ENCODE measurements around the gene LARP1. TPM values are rescaled to one million over a fixed set of nuclear protein-coding genes. Genes with fewer than 3 reads are reported as not detected.

The LARP1 gene
- total and polyA plus RNA-seq, 9 of the 15 experiments (the other 6 are each of a cell fraction or from before 2014, with no cell fraction given), result 22.6 to 300 (median 92.0) TPM

GRCh38 chr5:154813158-154813557 is 58.0 kb downstream of the LARP1 start:
- FAIRE-seq, result no peak
- TF ChIP-seq ARID3B (CRISPR knock-in tag; IDR thresholded peaks at IDR 0.05; ENCODE audit: borderline replicate concordance) (no peak), IRF9 (tag; IDR thresholded peaks at IDR 0.05) (no peak), SIN3A (IDR thresholded peaks at IDR 0.05; ENCODE audit: borderline replicate concordance in 2 of 2, control insufficient read depth in 1 of 2, low read depth in 2 of 2, low read length in 2 of 2) (no peak), PHF20 (IDR thresholded peaks at IDR 0.05; ENCODE audit: partially characterized antibody) (no peak), ZNF197 (CRISPR knock-in tag; IDR thresholded peaks at IDR 0.05; ENCODE audit: low read depth) (no peak), ZNF830 (CRISPR knock-in tag; IDR thresholded peaks at IDR 0.05) (no peak), SP1 (CRISPR knock-in tag; IDR thresholded peaks at IDR 0.05) (no peak)
- no peak for ATAC-seq
- peaks cover 94% of the 10 kb centered on the region for H3K36me3 ChIP-seq (ENCODE audit: control insufficient read depth, insufficient read depth, low read length)
- no peak overlapping the region for H2AFZ ChIP-seq (ENCODE audit: low read depth, low read length)
- no peaks in the 10 kb centered on the region for H3K27me3 ChIP-seq (ENCODE audit: control insufficient read depth in 2 of 2, insufficient read depth in 2 of 2, low read length in 2 of 2)
- ChIA-PET CTCF (ENCODE audit: low intra/inter-chr PET ratio) (no interaction called here), POLR2A (no interaction called here)
- DNase-seq (ENCODE audit: extremely low read depth in 1 of 4, low spot score in 3 of 4), result no peak
- H3K4me3 ChIP-seq, result no peak overlapping the region
- peaks cover 3% of the 10 kb centered on the region; the same call in 1 of the 2 replicates for H4K20me1 ChIP-seq (replicated peaks; ENCODE audit: control insufficient read depth, insufficient read depth, low read length)
- intact Hi-C loops (cut with micrococcal nuclease), result loop anchor here (2.0 kb wide), 1 partner anchor 58 kb away; the partner anchor contains the start of gene LARP1
- BruUV-seq (replicated peaks), result no TSS peak
- peaks cover 6% of the 10 kb centered on the region; the same call in 1 of the 3 replicates for H3K79me2 ChIP-seq (ENCODE audit: control insufficient read depth, insufficient read depth, low read length)
- H3K9ac ChIP-seq (ENCODE audit: insufficient read depth in 1 of 2, low read depth in 2 of 2, low read length in 2 of 2), result no peak overlapping the region
- H3K27ac ChIP-seq (ENCODE audit: extremely low read depth, low read depth, low read length), result no peak overlapping the region
- no peaks in the 10 kb centered on the region for H3K9me3 ChIP-seq (replicated peaks; ENCODE audit: control insufficient read depth, insufficient read depth, low read depth, low read length)
- no peak overlapping the region for H3K4me2 ChIP-seq (ENCODE audit: insufficient read depth, low read length)
- in situ Hi-C loops (cut with MboI), result no loop called here
- peaks cover 10 to 14% of the 10 kb centered on the region in 2 experiments; a peak in 4 of 5 replicates for H3K4me1 ChIP-seq (replicated peaks in 1 of 2; ENCODE audit: control insufficient read depth in 2 of 2, insufficient read depth in 2 of 2, low read length in 2 of 2)
- H3K9me1 ChIP-seq (ENCODE audit: control insufficient read depth, insufficient read depth, low read length), result no peaks in the 10 kb centered on the region
- 97% methylated on average over 4 of the region's 4 CpGs for WGBS (ENCODE audit: insufficient coverage, low coverage, missing lambda C conversion rate)
